Mesothelial cell of epicardium (in vitro differentiated cells): ENCODE data around the gene NPTXR. TPM values are rescaled to one million over a fixed set of nuclear protein-coding genes. Genes with fewer than 3 reads are reported as not detected.

Source experiments
- DNase-seq, 2 experiments: peaks; one replicate each; pipeline ENCODE4 v3.0.0; 2021; ENCODE audit warnings: low spot score in 2 of 2; ENCODE audit not compliant: unreplicated experiment in 2 of 2
- H3K27ac Mint-ChIP-seq: 2 replicates; pipeline ENCODE4 v1.8.0; 2021; ENCODE audit warnings: mixed read lengths
- H3K27me3 Mint-ChIP-seq: 2 replicates; pipeline ENCODE4 v1.8.0; 2021; ENCODE audit warnings: low read depth, mixed read lengths
- H3K36me3 Mint-ChIP-seq: 2 replicates; pipeline ENCODE4 v1.8.0; 2021; ENCODE audit warnings: mixed read lengths
- H3K4me1 Mint-ChIP-seq: 2 replicates; pipeline ENCODE4 v1.8.0; 2021; ENCODE audit warnings: mixed read lengths
- H3K4me3 Mint-ChIP-seq: 2 replicates; pipeline ENCODE4 v1.8.0; 2021; ENCODE audit warnings: mild to moderate bottlenecking, moderate library complexity, mixed read lengths
- H3K9me3 Mint-ChIP-seq: 2 replicates; pipeline ENCODE4 v1.8.0; 2021; ENCODE audit warnings: mixed read lengths
- total RNA-seq: library from RNA; stranded (reverse); gene quantifications from 3 replicates; pipeline ENCODE4 v1.2.1, GENCODE V29; 2021
- TF ChIP-seq, protein P1 (sequence below): fragments of 200-600 bp; sonication (generic); IDR thresholded peaks from one replicate; pipeline ENCODE4 v1.5.0; 2021; ENCODE audit warnings: antibody characterized with exemption; ENCODE audit not compliant: unreplicated experiment

The NPTXR gene
- total RNA-seq, 1 donor from 2014 or later = 10.1 TPM

DNA sequence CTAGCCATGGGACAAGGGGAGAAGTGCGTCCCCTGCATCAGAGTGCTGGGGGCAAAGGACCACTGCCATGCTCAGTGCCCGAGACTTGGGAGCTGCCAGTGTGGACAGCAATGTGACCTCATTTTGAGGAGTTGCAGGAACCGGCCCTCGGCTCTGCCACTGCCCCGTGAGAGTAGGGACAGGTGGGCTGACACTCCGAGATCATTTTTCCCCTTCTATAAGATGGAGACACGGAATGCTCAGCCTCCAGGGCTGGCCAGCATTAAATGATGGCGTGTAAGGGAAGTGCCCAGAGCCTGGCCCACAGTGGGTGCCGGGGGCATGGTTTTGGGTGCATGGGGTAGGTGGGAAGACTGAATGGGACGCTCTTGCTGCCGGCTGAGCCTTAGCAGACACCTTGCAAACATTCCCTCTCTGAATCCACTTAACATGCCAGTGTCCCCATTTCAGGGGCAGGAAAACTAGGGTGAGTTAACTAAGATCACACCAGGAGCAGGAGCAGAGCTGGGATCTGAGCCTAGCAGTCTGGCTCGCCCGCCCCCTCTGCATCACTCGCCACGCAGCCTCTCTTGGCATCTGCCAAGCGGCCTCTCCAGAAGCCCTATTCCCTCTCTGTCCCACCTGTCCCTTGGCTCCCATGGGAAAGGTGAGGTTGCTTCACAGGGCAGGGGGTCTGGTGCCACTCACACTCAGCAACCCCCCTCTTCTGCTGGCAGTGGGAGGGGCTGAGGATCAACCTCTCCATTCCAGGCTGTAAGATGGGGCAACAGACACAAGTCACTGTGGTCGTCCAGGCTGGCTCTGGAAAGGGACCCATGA lies 13.6 kb downstream of the NPTXR start:
- TF ChIP-seq, protein P1, sequence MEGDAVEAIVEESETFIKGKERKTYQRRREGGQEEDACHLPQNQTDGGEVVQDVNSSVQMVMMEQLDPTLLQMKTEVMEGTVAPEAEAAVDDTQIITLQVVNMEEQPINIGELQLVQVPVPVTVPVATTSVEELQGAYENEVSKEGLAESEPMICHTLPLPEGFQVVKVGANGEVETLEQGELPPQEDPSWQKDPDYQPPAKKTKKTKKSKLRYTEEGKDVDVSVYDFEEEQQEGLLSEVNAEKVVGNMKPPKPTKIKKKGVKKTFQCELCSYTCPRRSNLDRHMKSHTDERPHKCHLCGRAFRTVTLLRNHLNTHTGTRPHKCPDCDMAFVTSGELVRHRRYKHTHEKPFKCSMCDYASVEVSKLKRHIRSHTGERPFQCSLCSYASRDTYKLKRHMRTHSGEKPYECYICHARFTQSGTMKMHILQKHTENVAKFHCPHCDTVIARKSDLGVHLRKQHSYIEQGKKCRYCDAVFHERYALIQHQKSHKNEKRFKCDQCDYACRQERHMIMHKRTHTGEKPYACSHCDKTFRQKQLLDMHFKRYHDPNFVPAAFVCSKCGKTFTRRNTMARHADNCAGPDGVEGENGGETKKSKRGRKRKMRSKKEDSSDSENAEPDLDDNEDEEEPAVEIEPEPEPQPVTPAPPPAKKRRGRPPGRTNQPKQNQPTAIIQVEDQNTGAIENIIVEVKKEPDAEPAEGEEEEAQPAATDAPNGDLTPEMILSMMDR = no peak
- no peaks in the 10 kb centered on the region for H3K36me3 Mint-ChIP-seq
- no peak overlapping the region for H3K4me3 Mint-ChIP-seq
- H3K9me3 Mint-ChIP-seq = no peaks in the 10 kb centered on the region
- H3K4me1 Mint-ChIP-seq = no peaks in the 10 kb centered on the region
- peaks cover 19% of the 10 kb centered on the region for H3K27me3 Mint-ChIP-seq
- DNase-seq = no peak
- no peak overlapping the region for H3K27ac Mint-ChIP-seq

DNA sequence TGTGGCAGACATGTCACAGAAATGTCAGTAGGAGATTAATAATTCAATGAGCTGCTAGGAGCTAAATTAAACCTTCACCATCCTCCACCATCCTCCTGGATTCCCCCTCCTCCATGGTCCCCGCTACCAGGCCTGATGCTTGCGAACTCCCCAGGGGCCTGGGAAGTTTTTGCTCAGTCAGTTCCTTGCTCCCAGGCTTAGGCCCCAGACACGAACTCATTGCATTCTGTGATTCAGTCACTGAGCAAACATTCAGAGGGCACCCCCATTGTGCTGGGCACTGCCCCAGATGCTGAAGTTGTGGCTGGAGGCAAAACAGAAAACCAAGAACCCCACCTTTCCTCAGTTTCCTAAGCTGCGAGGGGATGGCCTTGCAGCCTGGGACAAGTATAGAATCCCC lies 14.3 kb downstream of the NPTXR start:
- H3K4me1 Mint-ChIP-seq = no peaks in the 10 kb centered on the region
- peaks cover 13% of the 10 kb centered on the region for H3K27me3 Mint-ChIP-seq
- no peak overlapping the region for H3K4me3 Mint-ChIP-seq
- H3K36me3 Mint-ChIP-seq = no peaks in the 10 kb centered on the region
- no peak for DNase-seq
- H3K9me3 Mint-ChIP-seq = no peaks in the 10 kb centered on the region
- TF ChIP-seq, protein P1 = no peak
- H3K27ac Mint-ChIP-seq = no peak overlapping the region

DNA sequence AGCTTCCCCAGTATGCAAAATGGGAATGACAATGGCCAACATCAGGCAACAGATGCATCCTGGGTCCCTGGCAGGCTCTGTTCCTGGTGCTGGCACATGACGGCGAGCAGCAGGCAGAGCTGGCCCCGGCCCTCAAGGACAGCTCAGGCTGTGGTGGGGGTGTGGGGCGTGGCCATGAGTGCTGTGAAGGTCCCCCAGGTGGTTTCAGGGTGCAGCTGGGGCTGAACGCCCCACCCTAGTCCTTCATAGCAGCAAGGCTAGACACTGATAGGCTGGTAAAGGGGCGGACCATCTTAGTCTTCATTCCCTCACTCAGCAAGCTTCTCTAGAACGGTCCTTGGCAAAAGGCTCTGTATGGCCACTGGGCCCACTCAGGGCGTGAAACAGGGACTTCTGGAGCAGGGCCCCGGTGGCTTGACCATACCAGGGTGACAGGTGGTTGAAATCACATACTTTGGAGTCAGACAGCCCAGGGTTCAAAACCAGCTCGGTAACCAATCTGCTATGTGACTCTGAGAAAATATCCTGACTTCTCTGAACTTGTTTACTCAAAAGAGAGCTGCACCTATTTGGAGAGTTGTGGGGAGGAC lies 15.1 kb downstream of the NPTXR start:
- Mint-ChIP-seq H3K4me1 (no peaks in the 10 kb centered on the region), H3K9me3 (no peaks in the 10 kb centered on the region), H3K27ac (no peak overlapping the region), H3K27me3 (peaks cover 8% of the 10 kb centered on the region), H3K36me3 (no peaks in the 10 kb centered on the region), H3K4me3 (no peak overlapping the region)
- no peak for DNase-seq
- TF ChIP-seq, protein P1 = no peak

DNA sequence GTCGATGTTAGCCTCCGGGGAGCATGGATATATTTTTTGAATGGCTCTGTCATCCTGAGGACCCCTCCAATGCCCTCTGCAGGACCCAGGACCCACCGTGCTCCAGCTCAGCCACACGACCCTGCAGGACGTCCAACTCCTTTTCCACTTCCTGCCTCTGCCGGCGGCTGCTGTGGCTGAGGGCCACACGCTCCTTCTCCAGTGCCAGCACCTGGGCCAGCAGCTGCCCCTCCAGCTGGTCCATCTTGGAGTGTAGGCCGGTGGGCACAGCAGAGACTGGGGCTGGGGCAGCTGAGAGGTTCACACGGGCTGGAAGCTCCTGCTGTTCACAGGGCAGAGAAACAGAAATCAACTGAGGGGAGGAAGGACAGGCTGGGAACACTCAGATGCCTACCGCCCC lies 15.6 kb downstream of the NPTXR start:
- Mint-ChIP-seq H3K4me3 (no peak overlapping the region), H3K27me3 (peaks cover 8% of the 10 kb centered on the region), H3K9me3 (no peaks in the 10 kb centered on the region), H3K27ac (no peak overlapping the region), H3K36me3 (no peaks in the 10 kb centered on the region), H3K4me1 (no peaks in the 10 kb centered on the region)
- no peak for DNase-seq
- TF ChIP-seq, protein P1 = no peak

DNA sequence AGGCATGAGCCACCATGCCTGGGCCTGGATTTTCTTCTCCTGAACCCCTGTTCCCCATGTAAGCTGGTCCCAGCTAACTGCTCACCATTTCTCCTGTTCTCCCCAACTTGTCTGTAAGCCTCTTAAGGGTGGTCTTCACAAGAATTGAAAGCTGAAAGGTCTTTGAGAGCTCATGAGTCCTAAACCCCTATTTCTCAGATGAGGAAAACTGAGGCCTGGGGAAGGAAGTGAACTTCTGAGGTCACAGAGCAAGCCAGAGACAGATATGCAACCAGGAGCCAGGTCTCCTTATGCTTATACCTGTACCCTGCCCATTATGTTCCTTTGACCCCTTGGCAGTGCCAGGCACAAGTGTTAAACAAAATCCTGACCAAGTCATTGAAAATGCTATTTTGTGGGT lies 16.3 kb downstream of the NPTXR start:
- Mint-ChIP-seq H3K4me3 (no peak overlapping the region), H3K4me1 (no peaks in the 10 kb centered on the region), H3K36me3 (no peaks in the 10 kb centered on the region), H3K27ac (no peak overlapping the region), H3K9me3 (no peaks in the 10 kb centered on the region), H3K27me3 (peaks cover 6% of the 10 kb centered on the region)
- DNase-seq = no peak
- TF ChIP-seq, protein P1 = no peak
